K562 (cell line): ENCODE data around the gene SUPT3H.

ENCODE experiments used
- AFF1 ChIP-seq, 2 experiments: fragments of 450-650 bp; IDR thresholded peaks; 2 replicates each; pipeline ENCODE4 v1.6.1; 2018; ENCODE audit warnings: mild to moderate bottlenecking in 2 of 2, low read depth in 1 of 2; ENCODE audit not compliant: partially characterized antibody in 2 of 2
- CTCF ChIP-seq, 3 experiments: IDR thresholded peaks in 2 of 3; conservative IDR thresholded peaks in 1 of 3; 2 replicates each; pipeline ENCODE4 v1.5.1; 2011 to 2012; ENCODE audit warnings: low read length in 3 of 3, mild to moderate bottlenecking in 3 of 3, control low read depth in 2 of 3, improper control_type of control experiment in 1 of 3, inconsistent platforms in 1 of 3, low read depth in 1 of 3, mixed read lengths in 1 of 3, moderate library complexity in 1 of 3; ENCODE audit not compliant: insufficient read depth in 2 of 3
- HMGXB4 ChIP-seq: sonication (generic); formaldehyde crosslinking; IDR thresholded peaks from 2 replicates; pipeline ENCODE4 v1.8.1; 2023; ENCODE audit warnings: mild to moderate bottlenecking, missing genetic modification reagents
- JUNB ChIP-seq: fragments of 450-650 bp; formaldehyde crosslinking; conservative IDR thresholded peaks from 2 replicates; pipeline ENCODE4 v1.4.0; 2020; ENCODE audit warnings: mild to moderate bottlenecking
- KLF13 ChIP-seq: fragments of 450-650 bp; IDR thresholded peaks from 2 replicates; pipeline ENCODE4 v1.6.1; 2016; ENCODE audit warnings: missing genetic modification characterization, low read depth, mild to moderate bottlenecking, missing compliant biosample characterization, moderate library complexity, borderline replicate concordance
- MECOM ChIP-seq: fragments of 250-450 bp; sonication (Bioruptor Pico); IDR thresholded peaks from 2 replicates; pipeline ENCODE4 v1.8.0; 2022; ENCODE audit warnings: inconsistent platforms
- NFXL1 ChIP-seq: fragments of 450-650 bp; formaldehyde crosslinking; IDR thresholded peaks from 2 replicates; pipeline ENCODE4 v1.4.0; 2021; ENCODE audit warnings: mild to moderate bottlenecking
- NR2C2 ChIP-seq, 2 experiments: fragments of 200-800 bp in 1 of 2; sonication (Bioruptor generic) in 1 of 2; sonication (generic) in 1 of 2; formaldehyde crosslinking in 1 of 2; IDR thresholded peaks; 2 replicates each; pipeline versions ENCODE4 v1.6.1 to v1.8.0; 2016 to 2022; ENCODE audit warnings: mild to moderate bottlenecking in 1 of 2, missing compliant biosample characterization in 1 of 2, missing genetic modification characterization in 1 of 2, missing genetic modification reagents in 1 of 2
- PHF21A ChIP-seq: fragments of 450-650 bp; IDR thresholded peaks from 2 replicates; pipeline ENCODE4 v1.6.1; 2017; ENCODE audit warnings: low read depth, borderline replicate concordance
- TBP ChIP-seq: optimal IDR thresholded peaks from 2 replicates; pipeline ENCODE3; 2011; ENCODE audit warnings: low read depth, low read length, improper control_type of control experiment
- ZKSCAN3 ChIP-seq: fragments of 250-450 bp; sonication (Bioruptor Pico); IDR thresholded peaks from 2 replicates; pipeline ENCODE4 v1.4.0; 2020
- ZNF551 ChIP-seq: fragments of 250-450 bp; sonication (Bioruptor Pico); IDR thresholded peaks from 2 replicates; pipeline ENCODE4 v1.5.0; 2021; ENCODE audit warnings: mild to moderate bottlenecking, moderate library complexity
- ZNF589 ChIP-seq: fragments of 200-800 bp; sonication (Bioruptor generic); IDR thresholded peaks from 2 replicates; pipeline ENCODE4 v1.6.1; 2016; ENCODE audit warnings: low read depth, missing genetic modification characterization, missing compliant biosample characterization

DNA sequence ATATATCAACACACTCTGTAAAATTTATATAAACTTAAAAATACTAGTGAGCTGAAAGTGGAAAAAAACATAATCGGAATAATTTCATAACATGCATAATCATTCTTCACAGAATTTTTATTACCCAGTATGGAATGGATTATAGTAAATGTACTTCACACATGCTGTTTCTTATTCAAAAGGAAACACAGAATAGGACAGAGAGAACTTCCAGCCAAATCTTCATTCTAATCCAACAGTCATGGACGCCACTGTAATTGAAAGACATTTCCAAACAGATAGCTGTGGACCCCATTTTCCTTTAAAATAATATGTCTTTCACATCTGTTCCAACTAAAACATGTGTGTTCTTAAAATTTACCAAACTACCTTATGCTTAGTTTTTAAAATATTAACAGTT is 176.2 kb downstream of the SUPT3H start:
- no peak for TF ChIP-seq CTCF (IDR thresholded peaks at IDR 0.05 in 2 of 3, conservative IDR thresholded peaks at IDR 0.05 in 1 of 3; ENCODE audit: insufficient read depth in 2 of 3, low read depth in 1 of 3, low read length in 3 of 3)
- TF ChIP-seq KLF13 (tag) = no peak
- no peak for TF ChIP-seq MECOM (CRISPR knock-in tag)
- no peak for TF ChIP-seq AFF1 (IDR thresholded peaks at IDR 0.05; ENCODE audit: low read depth in 1 of 2, partially characterized antibody in 2 of 2)
- no peak for TF ChIP-seq ZKSCAN3
- TF ChIP-seq TBP = no peak
- no peak for TF ChIP-seq HMGXB4 (CRISPR knock-in tag)
- no peak for TF ChIP-seq NFXL1 (CRISPR knock-in tag)
- TF ChIP-seq NR2C2 (CRISPR knock-in tag; IDR thresholded peaks at IDR 0.05) = no peak
- no peak for TF ChIP-seq NR2C2 (tag; IDR thresholded peaks at IDR 0.05)
- no peak for TF ChIP-seq ZNF589
- TF ChIP-seq JUNB = no peak
- TF ChIP-seq ZNF551 (CRISPR knock-in tag) = no peak
- TF ChIP-seq PHF21A = no peak
